Smooth muscle cell (in vitro differentiated cells): Measurements from ENCODE around the gene IGFN1. TPM values are rescaled to one million over a fixed set of nuclear protein-coding genes. Genes with fewer than 3 reads are reported as not detected.

Experiments used
- DNase-seq: peaks from one replicate; lab custom pipeline; 2025; ENCODE audit not compliant: unreplicated experiment; lab: John Stamatoyannopoulos, UW
- H2AFZ ChIP-seq: fragments of 200-600 bp; sonication (generic); 2 replicates; pipeline ENCODE4 v1.6.0; 2016; ENCODE audit warnings: antibody characterized with exemption, low read depth, mild to moderate bottlenecking
- H3F3A ChIP-seq: fragments of 200-600 bp; sonication (generic); 2 replicates; pipeline ENCODE4 v1.6.0; 2017; ENCODE audit warnings: antibody characterized with exemption, low read depth
- H3K27ac ChIP-seq: fragments of 200-600 bp; sonication (generic); 2 replicates; pipeline ENCODE4 v1.5.1; 2016; ENCODE audit warnings: low read depth, mild to moderate bottlenecking
- H3K27me3 ChIP-seq: fragments of 200-600 bp; sonication (generic); 2 replicates; pipeline ENCODE4 v1.6.1; 2016; ENCODE audit warnings: low read depth, mild to moderate bottlenecking
- H3K36me3 ChIP-seq: fragments of 200-600 bp; sonication (generic); 2 replicates; pipeline ENCODE4 v1.5.1; 2016; ENCODE audit warnings: low read depth
- H3K4me1 ChIP-seq: fragments of 200-600 bp; sonication (generic); 2 replicates; pipeline ENCODE4 v1.5.1; 2016; ENCODE audit warnings: low read depth
- H3K4me2 ChIP-seq: fragments of 200-600 bp; sonication (generic); 2 replicates; pipeline ENCODE4 v1.6.0; 2016; ENCODE audit warnings: mild to moderate bottlenecking
- H3K4me3 ChIP-seq: fragments of 200-600 bp; sonication (generic); 2 replicates; pipeline ENCODE4 v1.5.1; 2016; ENCODE audit warnings: mild to moderate bottlenecking
- H3K79me2 ChIP-seq: fragments of 200-600 bp; sonication (generic); 2 replicates; pipeline ENCODE4 v1.6.0; 2016; ENCODE audit warnings: low read depth, mild to moderate bottlenecking
- H3K9ac ChIP-seq: fragments of 200-600 bp; sonication (generic); 2 replicates; pipeline ENCODE4 v1.6.0; 2016; ENCODE audit warnings: low read depth
- H3K9me3 ChIP-seq: fragments of 200-600 bp; sonication (generic); replicated peaks from 2 replicates; pipeline ENCODE4 v1.5.1; 2016; ENCODE audit warnings: low read depth
- H4K20me1 ChIP-seq: fragments of 200-600 bp; sonication (generic); 2 replicates; pipeline ENCODE4 v1.6.0; 2016; ENCODE audit warnings: low read depth
- CTCF ChIP-seq: fragments of 200-600 bp; sonication (generic); IDR thresholded peaks from 2 replicates; pipeline ENCODE4 v1.5.1; 2017; ENCODE audit warnings: borderline replicate concordance, mild to moderate bottlenecking, antibody characterized with exemption; ENCODE audit not compliant: insufficient read depth, poor library complexity, severe bottlenecking
- WGBS: methylation state at CpG from one replicate; pipeline ENCODE4 v1.1.7; 2016; ENCODE audit warnings: low lambda C conversion rate; 5-methylcytosine and 5-hydroxymethylcytosine counted together
- polyA plus RNA-seq: library from polyadenylated mRNA; unstranded; fragments of >200 nt; fragmentation: Nextera tagmentation; extraction: Ambion mirVana; gene quantifications from 2 replicates; pipeline ENCODE4 v1.2.1, GENCODE V29; 2016
- total RNA-seq: library from RNA; depleted of rRNA; stranded (reverse); fragments of >200 nt; gene quantifications from 2 replicates; pipeline ENCODE4 v1.2.3, GENCODE V29; 2014

IGFN1 gene
- total and polyA plus RNA-seq, 2 experiments from 2014 or later, result not detected

DNA sequence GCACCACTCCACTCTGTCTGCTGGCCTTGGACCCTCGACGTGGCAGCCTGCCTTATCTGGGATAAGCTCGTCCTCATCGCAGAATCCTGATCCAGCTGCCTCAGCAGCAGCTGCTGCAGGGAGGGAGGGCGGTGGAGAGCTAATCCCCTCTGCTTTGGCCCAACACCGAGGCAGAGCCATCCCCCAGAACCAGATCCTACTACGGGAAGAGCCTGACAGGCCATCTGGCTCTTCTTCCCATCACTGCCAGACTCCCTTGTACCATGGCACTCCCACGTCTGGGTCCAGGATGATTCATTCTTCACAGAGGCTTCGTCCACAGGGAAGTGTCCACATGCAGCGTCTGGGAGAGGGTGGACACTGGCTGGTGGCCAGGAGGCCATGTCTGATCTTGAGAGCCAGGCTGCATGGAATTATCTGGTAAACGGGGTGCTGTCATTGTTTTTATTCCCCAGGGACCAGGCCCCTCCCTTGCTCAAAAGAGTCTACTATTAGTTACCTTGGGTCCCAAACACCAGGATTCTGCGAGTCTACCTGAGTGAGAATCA, 78.1 kb downstream of the IGFN1 start:
- peak overlapping the region; percentile 42 for H3K4me2 ChIP-seq
- H4K20me1 ChIP-seq, result no peaks in the 10 kb centered on the region
- no peak for TF ChIP-seq CTCF
- peaks cover 14% of the 10 kb centered on the region for H3K4me1 ChIP-seq
- H2AFZ ChIP-seq, result no peak overlapping the region
- WGBS, result 23% methylated on average over 12 of the region's 12 CpGs
- DNase-seq, result peak; percentile 63
- H3K79me2 ChIP-seq, result no peaks in the 10 kb centered on the region
- peaks cover 23% of the 10 kb centered on the region for H3F3A ChIP-seq
- no peak overlapping the region for H3K4me3 ChIP-seq
- H3K27ac ChIP-seq, result peak overlapping the region; percentile 90
- H3K9ac ChIP-seq, result peak overlapping the region; percentile 49
- H3K9me3 ChIP-seq, result no peaks in the 10 kb centered on the region
- H3K36me3 ChIP-seq, result no peaks in the 10 kb centered on the region
- no peaks in the 10 kb centered on the region for H3K27me3 ChIP-seq

DNA sequence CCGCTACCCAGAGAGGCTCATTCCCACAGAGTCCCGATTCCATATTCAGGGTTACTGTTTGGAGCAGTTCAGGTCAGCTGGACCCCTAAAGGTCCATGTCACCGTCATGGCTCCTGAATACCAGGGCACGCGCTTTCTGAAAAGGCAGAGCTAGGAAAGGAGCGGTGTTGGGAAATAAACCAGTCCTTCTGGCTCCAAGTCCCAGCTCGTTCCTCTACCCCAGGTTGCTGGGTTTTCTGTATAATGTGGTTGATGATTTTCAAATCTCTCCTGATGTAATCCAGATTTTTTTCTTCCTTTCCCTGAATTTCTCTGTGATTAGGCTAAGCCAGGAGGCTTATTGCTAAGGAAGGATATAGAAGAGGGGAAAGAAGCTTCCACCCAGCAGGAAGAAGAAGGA, 78.7 kb downstream of the IGFN1 start:
- H2AFZ ChIP-seq, result no peak overlapping the region
- no peak for TF ChIP-seq CTCF
- peak overlapping the region; percentile 90 for H3K27ac ChIP-seq
- H3F3A ChIP-seq, result peaks cover 23% of the 10 kb centered on the region
- no peak overlapping the region for H3K4me3 ChIP-seq
- H3K27me3 ChIP-seq, result no peaks in the 10 kb centered on the region
- H3K4me1 ChIP-seq, result peaks cover 14% of the 10 kb centered on the region
- peak overlapping the region; percentile 49 for H3K9ac ChIP-seq
- no peaks in the 10 kb centered on the region for H3K9me3 ChIP-seq
- H3K79me2 ChIP-seq, result no peaks in the 10 kb centered on the region
- peak overlapping the region; percentile 53 for H3K4me2 ChIP-seq
- no peak for DNase-seq
- H3K36me3 ChIP-seq, result no peaks in the 10 kb centered on the region
- 34% methylated on average over 7 of the region's 7 CpGs for WGBS
- no peaks in the 10 kb centered on the region for H4K20me1 ChIP-seq

DNA sequence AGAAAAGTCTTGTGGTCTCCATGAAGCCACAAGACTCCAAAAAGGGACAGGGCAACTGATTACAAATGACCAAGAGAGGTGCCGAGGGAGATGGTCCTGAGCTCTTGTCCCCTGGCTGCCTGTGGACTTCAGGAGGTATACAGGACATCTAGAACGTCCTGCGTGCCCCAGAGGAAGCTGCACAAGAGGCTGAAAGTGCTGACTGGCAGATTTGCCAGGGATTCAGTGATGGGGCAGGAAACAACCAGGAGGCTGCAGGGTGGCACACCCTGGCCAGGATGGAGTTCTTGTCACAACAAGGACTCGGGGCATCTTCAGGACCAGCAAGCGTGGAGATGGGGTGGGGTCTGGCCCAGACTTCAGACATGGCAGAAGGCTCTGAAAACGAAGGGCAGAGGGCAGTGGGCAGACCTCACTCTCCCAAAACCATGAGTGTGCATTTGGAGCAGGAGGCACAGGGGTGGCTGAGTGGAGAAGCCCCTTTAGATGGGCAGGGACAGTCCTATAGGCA, 79.3 kb downstream of the IGFN1 start:
- H3K79me2 ChIP-seq, result no peaks in the 10 kb centered on the region
- H3F3A ChIP-seq, result peaks cover 22% of the 10 kb centered on the region
- WGBS, result 74% methylated on average over 6 of the region's 6 CpGs
- no peak for DNase-seq
- H3K4me3 ChIP-seq, result no peak overlapping the region
- no peaks in the 10 kb centered on the region for H3K27me3 ChIP-seq
- no peaks in the 10 kb centered on the region for H3K9me3 ChIP-seq
- H3K4me2 ChIP-seq, result peak overlapping the region; percentile 53
- peak overlapping the region; percentile 90 for H3K27ac ChIP-seq
- peak overlapping the region; percentile 49 for H3K9ac ChIP-seq
- no peaks in the 10 kb centered on the region for H4K20me1 ChIP-seq
- no peak for TF ChIP-seq CTCF
- H3K36me3 ChIP-seq, result no peaks in the 10 kb centered on the region
- no peak overlapping the region for H2AFZ ChIP-seq
- peaks cover 14% of the 10 kb centered on the region for H3K4me1 ChIP-seq

GRCh38 chr1:201270616-201271390, 80.2 kb downstream of the IGFN1 start:
- Histone ChIP-seq H3K9ac (no peak overlapping the region), H2AFZ (no peak overlapping the region), H3F3A (peaks cover 15% of the 10 kb centered on the region), H3K36me3 (no peaks in the 10 kb centered on the region), H3K79me2 (no peaks in the 10 kb centered on the region), H4K20me1 (no peaks in the 10 kb centered on the region), H3K4me1 (peaks cover 14% of the 10 kb centered on the region), H3K4me2 (no peak overlapping the region), H3K27me3 (no peaks in the 10 kb centered on the region), H3K9me3 (no peaks in the 10 kb centered on the region), H3K27ac (no peak overlapping the region), H3K4me3 (no peak overlapping the region)
- no peak for DNase-seq
- 71% methylated on average over 6 of the region's 6 CpGs for WGBS
- TF ChIP-seq CTCF, result no peak
